NCI-H82 (cell line): ENCODE data around the gene TMEM190.

Source experiments
- DNase-seq: peaks from one replicate; lab custom pipeline; 2025; lab: John Stamatoyannopoulos, UW

Gene TMEM190

GRCh38 chr19:55372316-55373081, 4.1 kb upstream of the TMEM190 start:
- no peak for DNase-seq

- no peak for DNase-seq
Measured at GRCh38 chr19:55373306-55373992, 3.2 kb upstream of the TMEM190 start.

GRCh38 chr19:55373993-55374757, 2.5 kb upstream of the TMEM190 start:
- DNase-seq: no peak

GRCh38 chr19:55377356-55378131, 918 bp downstream of the TMEM190 start:
- DNase-seq: peak; percentile 56

- peak; percentile 86 for DNase-seq
Measured at GRCh38 chr19:55379174-55379573, 2.5 kb downstream of the TMEM190 start.

GRCh38 chr19:55382013-55382412, 5.4 kb downstream of the TMEM190 start:
- DNase-seq: no peak

GRCh38 chr19:55382522-55383054, 6.0 kb downstream of the TMEM190 start:
- no peak for DNase-seq

- DNase-seq: peak; percentile 69
Measured at GRCh38 chr19:55383279-55384130, 6.9 kb downstream of the TMEM190 start.

GRCh38 chr19:55384131-55384919, 7.7 kb downstream of the TMEM190 start, which contains the start of gene TMEM238:
Gene TMEM238 (minus strand): TSS chr19:55384292. CDS start chr19:55384259, 33 bp downstream.
- DNase-seq: peak; percentile 65

- peak; percentile 99 for DNase-seq
Measured at GRCh38 chr19:55384920-55385723, 8.5 kb downstream of the TMEM190 start.

- DNase-seq: peak; percentile 99
Measured at GRCh38 chr19:55385724-55386492, 9.3 kb downstream of the TMEM190 start, which contains the start of gene RPL28. Gene RPL28 (plus strand): TSS chr19:55385932. CDS start chr19:55386358, 426 bp downstream.

GRCh38 chr19:55386493-55386971, 9.9 kb downstream of the TMEM190 start:
- no peak for DNase-seq

GRCh38 chr19:55387736-55388497, 11.3 kb downstream of the TMEM190 start:
- DNase-seq: no peak

- DNase-seq: no peak
Measured at GRCh38 chr19:55389386-55390317, 13.0 kb downstream of the TMEM190 start.

GRCh38 chr19:55390461-55390880, 13.8 kb downstream of the TMEM190 start:
- DNase-seq: peak; percentile 45

GRCh38 chr19:55391191-55391670, 14.6 kb downstream of the TMEM190 start:
- no peak for DNase-seq
